ENCODE measurements around the gene FITM2. TPM values are rescaled to one million over a fixed set of nuclear protein-coding genes. Genes with fewer than 3 reads are reported as not detected.
A peak's percentile ranks its signal among the peaks of the same experiment; 100 is the strongest.

FITM2 gene
- total RNA-seq, 2 donors from 2014 or later = 7.0 to 17.1 TPM

DNA sequence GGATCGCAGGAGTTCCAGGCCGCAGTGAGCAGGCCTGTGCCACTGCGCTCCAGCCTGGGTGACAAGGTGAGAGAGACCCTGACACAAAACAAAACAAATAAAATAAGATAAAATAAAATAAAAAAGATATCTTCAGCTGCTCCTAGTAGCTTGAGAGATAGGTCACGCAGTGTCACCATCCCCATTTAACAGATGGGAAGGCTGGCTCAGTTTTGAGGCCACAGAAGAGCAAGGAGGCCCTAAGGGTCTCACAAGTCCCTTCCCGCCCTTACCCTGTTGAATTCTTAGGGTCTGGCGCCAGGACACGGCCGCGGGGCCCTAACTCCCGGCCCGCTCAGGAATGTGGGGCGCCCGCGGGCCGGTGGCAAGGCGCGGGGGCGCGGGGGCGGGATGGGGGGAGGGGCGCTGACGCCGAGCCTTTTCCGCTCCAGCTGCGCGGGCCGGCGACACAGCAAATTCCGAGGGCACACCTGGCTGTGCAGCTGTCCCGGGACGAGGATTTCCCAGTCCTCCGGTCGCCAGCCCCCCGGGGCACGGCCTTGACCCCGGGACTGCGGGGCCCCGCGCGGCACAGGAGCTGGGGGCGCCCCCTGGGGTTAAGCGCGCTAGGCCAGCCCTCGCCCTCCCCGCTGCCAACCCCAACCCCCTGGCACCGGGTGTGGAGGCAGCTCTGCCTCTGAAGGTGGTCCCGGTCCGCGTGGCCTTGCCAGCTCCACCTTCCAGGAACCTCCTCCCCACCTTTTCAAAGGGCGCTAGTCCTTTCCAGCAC is 15.6 kb upstream of the FITM2 start:
- ATAC-seq = peak; percentile 47
- Histone ChIP-seq H3K36me3 (replicated peaks in 1 of 2; ENCODE audit: insufficient read depth in 1 of 2, low read depth in 2 of 2) (no peaks in the 10 kb centered on the region), H3K27ac (peak overlapping the region in 1 of 4 donors; percentile 24), H3K9me3 (no peaks in the 10 kb centered on the region), H3K4me1 (peaks cover 8% of the 10 kb centered on the region), H3K27me3 (no peaks in the 10 kb centered on the region), H3K4me3 (no peak overlapping the region)
- TF ChIP-seq POLR2A (IDR thresholded peaks at IDR 0.05) (no peak), CTCF (IDR thresholded peaks at IDR 0.05) (no peak)
- DNase-seq = peak; percentile 28 to 50 (median 30)
- 13 to 82% methylated on average over 6 to 50 of the region's 50 CpGs for WGBS, 2 donors
- intact Hi-C loops (cut with DNase I) = no loop called here

GRCh38 chr20:44324343-44324742 is 13.3 kb upstream of the FITM2 start:
- DNase-seq (no peak), ATAC-seq (no peak)
- Histone ChIP-seq H3K27ac (no peak overlapping the region), H3K4me3 (no peak overlapping the region), H3K27me3 (no peaks in the 10 kb centered on the region), H3K36me3 (replicated peaks in 1 of 2; ENCODE audit: insufficient read depth in 1 of 2, low read depth in 2 of 2) (no peaks in the 10 kb centered on the region), H3K4me1 (peaks cover 8% of the 10 kb centered on the region), H3K9me3 (no peaks in the 10 kb centered on the region)
- TF ChIP-seq CTCF (IDR thresholded peaks at IDR 0.05) = no peak
- TF ChIP-seq POLR2A (IDR thresholded peaks at IDR 0.05) = no peak
- WGBS, 2 donors = 11 to 33% methylated on average over 1 of the region's 1 CpG
- intact Hi-C loops (cut with DNase I) = no loop called here

GRCh38 chr20:44319839-44320422 is 8.9 kb upstream of the FITM2 start:
- H3K27ac ChIP-seq = no peak overlapping the region
- DNase-seq (no peak), ATAC-seq (no peak)
- H3K4me1 ChIP-seq = no peaks in the 10 kb centered on the region
- H3K27me3 ChIP-seq = no peaks in the 10 kb centered on the region
- no peaks in the 10 kb centered on the region for H3K36me3 ChIP-seq (replicated peaks in 1 of 2; ENCODE audit: insufficient read depth in 1 of 2, low read depth in 2 of 2)
- intact Hi-C loops (cut with DNase I) = no loop called here
- no peak overlapping the region for H3K4me3 ChIP-seq
- TF ChIP-seq POLR2A (IDR thresholded peaks at IDR 0.05) (no peak), CTCF (IDR thresholded peaks at IDR 0.05) (no peak)
- WGBS, 2 donors = 96 to 98% methylated on average over 2 of the region's 2 CpGs
- no peaks in the 10 kb centered on the region for H3K9me3 ChIP-seq

- Histone ChIP-seq H3K27ac (no peak overlapping the region), H3K9me3 (no peaks in the 10 kb centered on the region), H3K36me3 (replicated peaks in 1 of 2; ENCODE audit: insufficient read depth in 1 of 2, low read depth in 2 of 2) (no peaks in the 10 kb centered on the region), H3K4me1 (peaks cover 8% of the 10 kb centered on the region), H3K4me3 (no peak overlapping the region), H3K27me3 (no peaks in the 10 kb centered on the region)
- ATAC-seq (no peak), DNase-seq (no peak)
- TF ChIP-seq POLR2A (IDR thresholded peaks at IDR 0.05) = no peak
- no peak for TF ChIP-seq CTCF (IDR thresholded peaks at IDR 0.05)
- intact Hi-C loops (cut with DNase I) = no loop called here
These were observed 3.9 kb upstream of the FITM2 start for GRCh38 chr20:44314870-44315269.
